Mesangial cell (primary cell): ENCODE data around the gene RASAL2. TPM values are rescaled to one million over a fixed set of nuclear protein-coding genes. Genes with fewer than 3 reads are reported as not detected.

Source experiments
- total RNA-seq: library from RNA; depleted of rRNA; stranded (reverse); fragments of >200 nt; gene quantifications from 2 replicates; pipeline ENCODE4 v1.2.3, GENCODE V29; 2015

Gene RASAL2
- total RNA-seq = 12.2 and 19.5 TPM in 2 replicates

GRCh38 chr1:178093951-178094738 lies at the start of gene RASAL2:
RASAL2 (plus strand) TSS chr1:178094104; CDS start chr1:178094493, 389 bp downstream.

GRCh38 chr1:178496410-178497135 lies 402.7 kb downstream of the RASAL2 start, which contains the start of gene CLEC20A:
CLEC20A (minus strand) TSS chr1:178496964; CDS start chr1:178496939, 25 bp downstream.

DNA sequence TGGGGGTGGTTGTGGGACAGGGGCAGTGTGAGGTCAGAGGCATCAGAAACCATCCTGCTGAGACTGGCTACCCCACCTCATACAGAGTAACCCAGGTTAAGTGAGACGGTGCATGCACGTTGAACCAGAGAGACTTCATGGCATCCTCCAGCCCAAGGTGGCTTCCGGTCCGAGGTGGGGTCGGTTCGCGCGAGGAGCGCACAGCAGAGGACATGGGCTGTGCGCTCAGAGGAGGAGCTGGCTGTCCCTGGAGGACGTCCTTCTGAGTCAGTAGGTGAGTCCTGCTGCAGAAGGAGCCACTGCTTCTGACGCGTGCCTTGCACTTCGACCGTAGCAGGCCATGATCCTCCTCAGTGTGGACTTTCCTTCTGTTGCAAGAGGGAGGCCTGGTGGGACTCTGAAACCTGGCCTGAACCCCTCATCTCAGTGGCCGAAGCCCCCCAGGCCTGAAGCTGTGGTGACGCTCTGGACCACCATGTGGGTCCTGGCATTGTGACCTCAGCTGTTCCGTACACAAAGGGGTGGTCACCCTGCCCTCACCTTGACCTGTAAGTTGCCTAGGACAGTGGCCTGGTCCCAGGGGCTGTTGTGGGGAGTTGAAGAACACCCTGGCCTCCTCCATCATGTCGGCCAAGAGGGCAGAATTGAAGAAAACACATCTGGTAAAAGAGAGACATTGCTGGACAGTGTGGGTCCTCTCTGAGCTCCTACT lies 418.8 kb downstream of the RASAL2 start, which contains the start of gene TEX35:
Gene TEX35 (plus strand): TSS at position 544 of the 712 bp plus-strand sequence. CDS start 80 bp downstream, at position 624.

Other genes starting within 250 kb of the RASAL2 start
- gene SEC16B, start 124.0 kb upstream of the RASAL2 start, total RNA-seq = 1.5 and 3.2 TPM in 2 replicates